A673 (cell line): ENCODE measurements around the gene NT5M. TPM values are rescaled to one million over a fixed set of nuclear protein-coding genes. Genes with fewer than 3 reads are reported as not detected.

Source experiments
- BruUV-seq: library from RNA; stranded (reverse); fragments of 400-500 nt; replicated peaks from 2 replicates; lab custom pipeline; 2021; lab: Mats Ljungman, UMichigan
- CTCF ChIA-PET: fragments of 300-600 bp; sonication (Branson Sonifier 250); formaldehyde crosslinking; loops from one replicate; lab custom pipeline; 2022; ENCODE audit warnings: antibody characterized with exemption; lab: Charles Lee
- POLR2A ChIA-PET: fragments of 300-600 bp; sonication (Branson Sonifier 250); formaldehyde crosslinking; loops from one replicate; lab custom pipeline; 2022; ENCODE audit warnings: antibody characterized with exemption; ENCODE audit not compliant: low non-redundant PET; lab: Charles Lee
- DNase-seq: peaks from one replicate; pipeline ENCODE4 v3.0.0-alpha.2; 2015; ENCODE audit warnings: low spot score
- H3K27ac ChIP-seq: fragments of 200-600 bp; sonication (generic); 2 replicates; pipeline ENCODE4 v1.5.1; 2016; ENCODE audit warnings: mixed run types, low read depth, mild to moderate bottlenecking, mixed read lengths, antibody characterized with exemption, low read length; ENCODE audit not compliant: poor library complexity, severe bottlenecking
- H3K27me3 ChIP-seq: fragments of 200-600 bp; sonication (generic); replicated peaks from 2 replicates; pipeline ENCODE4 v1.6.1; 2017; ENCODE audit warnings: mixed run types, low read depth, mild to moderate bottlenecking, mixed read lengths, antibody characterized with exemption, low read length; ENCODE audit not compliant: insufficient read depth, poor library complexity
- H3K36me3 ChIP-seq: fragments of 200-600 bp; sonication (generic); 2 replicates; pipeline ENCODE4 v1.6.1; 2016; ENCODE audit warnings: mixed run types, mild to moderate bottlenecking, mixed read lengths, antibody characterized with exemption, low read length; ENCODE audit not compliant: insufficient read depth, poor library complexity, severe bottlenecking
- H3K4me1 ChIP-seq: fragments of 200-600 bp; sonication (generic); 2 replicates; pipeline ENCODE4 v1.6.1; 2017; ENCODE audit warnings: mixed run types, mild to moderate bottlenecking, mixed read lengths, antibody characterized with exemption, low read length; ENCODE audit not compliant: insufficient read depth, poor library complexity, severe bottlenecking
- H3K4me3 ChIP-seq: fragments of 200-600 bp; sonication (generic); 2 replicates; pipeline ENCODE4 v1.5.1; 2016; ENCODE audit warnings: low read depth, mixed run types, mild to moderate bottlenecking, mixed read lengths, low read length; ENCODE audit not compliant: poor library complexity, severe bottlenecking
- H3K9me3 ChIP-seq: fragments of 200-600 bp; sonication (generic); 2 replicates; pipeline ENCODE4 v1.6.1; 2016; ENCODE audit warnings: mixed run types, low read depth, mild to moderate bottlenecking, mixed read lengths, antibody characterized with exemption, low read length; ENCODE audit not compliant: poor library complexity, severe bottlenecking
- EZH2 ChIP-seq: fragments of 200-600 bp; sonication (generic); IDR thresholded peaks from 2 replicates; pipeline ENCODE4 v1.6.1; 2017; ENCODE audit warnings: borderline replicate concordance, low read depth, mild to moderate bottlenecking, mixed read lengths, antibody characterized with exemption, low read length; ENCODE audit not compliant: poor library complexity, severe bottlenecking
- intact Hi-C: fragments of 100-400 bp; cut with micrococcal nuclease; formaldehyde crosslinking; loops from one replicate; pipeline ENCODE4 v1.10.0; 2022; ENCODE audit not compliant: unreplicated experiment
- total RNA-seq: library from RNA; stranded (reverse); gene quantifications from 2 replicates; pipeline ENCODE4 v1.2.3, GENCODE V29; 2021
- TF ChIP-seq, protein P1 (sequence below): fragments of 300-800, 200-600 bp; sonication (generic); conservative IDR thresholded peaks from 2 replicates; pipeline ENCODE4 v1.5.1; 2017; ENCODE audit warnings: low read depth, mild to moderate bottlenecking, antibody characterized with exemption, low read length, moderate library complexity, mixed read lengths

The NT5M gene
- total RNA-seq, 1 experiment from 2014 or later = 2.6 TPM

DNA sequence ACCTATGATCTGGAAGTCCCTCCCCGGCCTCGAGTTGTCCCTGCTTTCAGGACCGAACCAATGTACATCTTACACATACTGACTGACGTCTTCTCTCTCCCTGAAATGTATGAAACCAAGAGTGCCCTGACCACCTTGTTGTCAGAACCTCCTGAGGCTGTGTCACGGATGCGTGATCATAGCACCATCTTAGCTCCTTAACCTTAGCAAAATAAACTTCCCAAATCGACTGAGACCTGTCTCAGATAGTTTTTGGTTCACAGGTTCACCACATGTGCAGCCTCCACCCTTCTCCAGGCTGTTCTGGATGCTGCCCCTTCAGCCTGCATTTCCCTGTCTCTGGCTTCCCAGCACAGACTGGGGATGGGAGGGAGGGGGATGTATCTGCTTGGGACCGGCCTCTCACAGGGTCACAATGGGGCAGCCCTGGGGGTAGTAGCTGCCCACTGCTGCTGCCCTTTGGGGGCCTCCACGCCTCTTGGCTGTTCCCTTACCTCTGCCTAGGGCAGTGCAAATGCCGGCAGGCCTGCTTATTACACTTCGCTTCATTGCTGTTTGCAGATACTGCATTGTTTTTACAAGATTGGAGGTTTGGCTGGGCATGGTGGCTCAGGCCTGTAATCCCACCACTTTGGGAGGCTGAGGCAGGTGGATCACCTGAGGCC is 69.8 kb downstream of the NT5M start:
- ChIA-PET CTCF (no interaction called here), POLR2A (no interaction called here)
- BruUV-seq = no TSS peak
- Histone ChIP-seq H3K4me1 (no peaks in the 10 kb centered on the region), H3K36me3 (no peaks in the 10 kb centered on the region), H3K4me3 (no peak overlapping the region), H3K9me3 (no peaks in the 10 kb centered on the region), H3K27me3 (no peaks in the 10 kb centered on the region), H3K27ac (no peak overlapping the region)
- no peak for DNase-seq
- no peak for TF ChIP-seq EZH2
- TF ChIP-seq, protein P1, sequence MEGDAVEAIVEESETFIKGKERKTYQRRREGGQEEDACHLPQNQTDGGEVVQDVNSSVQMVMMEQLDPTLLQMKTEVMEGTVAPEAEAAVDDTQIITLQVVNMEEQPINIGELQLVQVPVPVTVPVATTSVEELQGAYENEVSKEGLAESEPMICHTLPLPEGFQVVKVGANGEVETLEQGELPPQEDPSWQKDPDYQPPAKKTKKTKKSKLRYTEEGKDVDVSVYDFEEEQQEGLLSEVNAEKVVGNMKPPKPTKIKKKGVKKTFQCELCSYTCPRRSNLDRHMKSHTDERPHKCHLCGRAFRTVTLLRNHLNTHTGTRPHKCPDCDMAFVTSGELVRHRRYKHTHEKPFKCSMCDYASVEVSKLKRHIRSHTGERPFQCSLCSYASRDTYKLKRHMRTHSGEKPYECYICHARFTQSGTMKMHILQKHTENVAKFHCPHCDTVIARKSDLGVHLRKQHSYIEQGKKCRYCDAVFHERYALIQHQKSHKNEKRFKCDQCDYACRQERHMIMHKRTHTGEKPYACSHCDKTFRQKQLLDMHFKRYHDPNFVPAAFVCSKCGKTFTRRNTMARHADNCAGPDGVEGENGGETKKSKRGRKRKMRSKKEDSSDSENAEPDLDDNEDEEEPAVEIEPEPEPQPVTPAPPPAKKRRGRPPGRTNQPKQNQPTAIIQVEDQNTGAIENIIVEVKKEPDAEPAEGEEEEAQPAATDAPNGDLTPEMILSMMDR = no peak
- intact Hi-C loops = no loop called here

DNA sequence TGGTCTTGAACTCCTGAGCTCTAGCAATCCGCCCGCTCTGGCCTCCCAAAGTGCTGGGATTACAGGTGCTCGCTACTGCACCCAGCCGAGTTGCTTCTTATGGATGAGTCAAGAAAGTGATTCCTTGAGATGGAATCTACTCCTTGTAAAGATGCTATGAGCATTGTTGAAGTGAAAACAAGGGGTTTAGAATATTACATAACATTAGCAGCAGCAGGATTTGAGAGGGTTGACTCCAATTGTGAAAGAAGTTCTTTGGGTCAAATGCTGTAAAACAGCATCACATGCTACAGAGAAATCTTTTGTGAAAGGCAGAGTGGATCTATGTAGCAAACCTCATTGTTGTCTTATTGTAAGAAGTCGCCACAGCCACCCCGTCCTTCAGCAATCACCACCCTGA is 72.7 kb downstream of the NT5M start:
- no peaks in the 10 kb centered on the region for H3K36me3 ChIP-seq
- intact Hi-C loops = no loop called here
- no peak for DNase-seq
- no peaks in the 10 kb centered on the region for H3K9me3 ChIP-seq
- no TSS peak for BruUV-seq
- CTCF ChIA-PET = no interaction called here
- POLR2A ChIA-PET = no interaction called here
- H3K27ac ChIP-seq = no peak overlapping the region
- H3K27me3 ChIP-seq = peaks cover 7% of the 10 kb centered on the region
- H3K4me3 ChIP-seq = no peak overlapping the region
- no peak for TF ChIP-seq EZH2
- TF ChIP-seq, protein P1 = no peak
- no peaks in the 10 kb centered on the region for H3K4me1 ChIP-seq

DNA sequence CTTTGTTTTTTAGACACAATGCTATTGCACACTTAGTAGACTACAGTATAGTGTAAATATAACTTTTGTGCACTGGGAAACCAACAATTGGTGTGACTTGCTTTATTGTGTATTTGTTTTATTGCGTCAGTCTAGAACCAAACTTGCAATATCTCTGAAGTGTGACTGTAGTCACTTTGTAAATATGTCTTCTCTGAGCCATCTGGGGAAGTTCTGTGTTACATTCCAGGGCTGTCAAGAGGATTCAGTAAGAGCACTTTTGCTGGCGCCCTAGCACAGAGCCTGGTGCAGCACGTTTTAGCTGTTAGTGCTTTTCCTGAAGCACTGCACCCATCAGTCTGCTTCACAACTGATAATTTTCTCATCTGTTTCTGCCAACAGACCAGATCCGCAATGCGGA is 73.2 kb downstream of the NT5M start:
- H3K27ac ChIP-seq = no peak overlapping the region
- no TSS peak for BruUV-seq
- POLR2A ChIA-PET = no interaction called here

More for the DNA sequence above, 73.2 kb downstream of the NT5M start:
- intact Hi-C loops = no loop called here
- Histone ChIP-seq H3K4me3 (no peak overlapping the region), H3K36me3 (no peaks in the 10 kb centered on the region), H3K4me1 (no peaks in the 10 kb centered on the region), H3K27me3 (peaks cover 11% of the 10 kb centered on the region), H3K9me3 (no peaks in the 10 kb centered on the region)
- DNase-seq = no peak
- CTCF ChIA-PET = no interaction called here
- TF ChIP-seq, protein P1 = no peak
- no peak for TF ChIP-seq EZH2
